Activated CD8-positive, alpha-beta memory T cell treated with anti-CD3 and anti-CD28 coated beads, Interleukin-2, amount 10 ng/mL, durations not matched to agents 7 days and 5 days (primary cell): ENCODE data around the gene AKT3. TPM values are rescaled to one million over a fixed set of nuclear protein-coding genes. Genes with fewer than 3 reads are reported as not detected.

Experiments
- ATAC-seq: fragments of 150-1000 bp; cut with Tn5 transposase; one replicate; pipeline ENCODE4 v1.10.0; 2021; ENCODE audit warnings: moderate library complexity
- CTCF ChIA-PET: fragments of 350-600 bp; sonication (Branson Sonifier 250); formaldehyde crosslinking; loops from one replicate; lab custom pipeline; 2021; ENCODE audit warnings: antibody characterized with exemption; lab: Charles Lee
- DNase-seq: peaks from one replicate; pipeline ENCODE4 v3.0.0-alpha.2; 2020
- H3K27ac Mint-ChIP-seq: one replicate; pipeline ENCODE4 v1.8.0; 2021; ENCODE audit warnings: mild to moderate bottlenecking, mixed read lengths
- H3K27me3 Mint-ChIP-seq: one replicate; pipeline ENCODE4 v1.8.0; 2021; ENCODE audit warnings: mixed read lengths
- H3K36me3 Mint-ChIP-seq: one replicate; pipeline ENCODE4 v1.8.0; 2021; ENCODE audit warnings: mild to moderate bottlenecking, mixed read lengths
- H3K4me1 Mint-ChIP-seq: one replicate; pipeline ENCODE4 v1.8.0; 2021; ENCODE audit warnings: mixed read lengths
- H3K4me3 Mint-ChIP-seq: one replicate; pipeline ENCODE4 v1.8.0; 2021; ENCODE audit warnings: mild to moderate bottlenecking, moderate library complexity, mixed read lengths
- H3K9me3 Mint-ChIP-seq: one replicate; pipeline ENCODE4 v1.8.0; 2022; ENCODE audit warnings: low read depth, mixed read lengths
- total RNA-seq, 2 experiments: library from RNA; stranded (reverse); gene quantifications; one replicate each; pipeline ENCODE4 v1.2.3, GENCODE V29; 2021

The AKT3 gene
- total RNA-seq, 2 experiments from 2014 or later: 40.8 to 42.6 TPM

GRCh38 chr1:243490748-243491686 is 359.0 kb downstream of the AKT3 start:
- Mint-ChIP-seq H3K27me3 (no peaks in the 10 kb centered on the region), H3K27ac (no peak overlapping the region), H3K4me1 (no peaks in the 10 kb centered on the region), H3K4me3 (no peak overlapping the region), H3K9me3 (no peaks in the 10 kb centered on the region), H3K36me3 (peaks cover 5% of the 10 kb centered on the region)
- ATAC-seq (no peak), DNase-seq (no peak)
- CTCF ChIA-PET: no interaction called here

- Mint-ChIP-seq H3K4me3 (no peak overlapping the region), H3K27ac (no peak overlapping the region), H3K9me3 (no peaks in the 10 kb centered on the region), H3K4me1 (no peaks in the 10 kb centered on the region), H3K36me3 (peaks cover 4% of the 10 kb centered on the region), H3K27me3 (no peaks in the 10 kb centered on the region)
- DNase-seq: no peak
- no peak for ATAC-seq
- CTCF ChIA-PET: no interaction called here
Observed at GRCh38 chr1:243489681-243490546, 360.1 kb downstream of the AKT3 start.

GRCh38 chr1:243489158-243489527 is 360.9 kb downstream of the AKT3 start:
- Mint-ChIP-seq H3K36me3 (peaks cover 4% of the 10 kb centered on the region), H3K9me3 (no peaks in the 10 kb centered on the region), H3K27ac (no peak overlapping the region), H3K4me1 (peaks cover 2% of the 10 kb centered on the region), H3K4me3 (no peak overlapping the region), H3K27me3 (no peaks in the 10 kb centered on the region)
- DNase-seq: no peak
- no peak for ATAC-seq
- CTCF ChIA-PET: no interaction called here

- no peak for ATAC-seq
- H3K27ac Mint-ChIP-seq: no peak overlapping the region
- CTCF ChIA-PET: no interaction called here
- no peak for DNase-seq
- peaks cover 3% of the 10 kb centered on the region for H3K36me3 Mint-ChIP-seq
- H3K4me1 Mint-ChIP-seq: peaks cover 3% of the 10 kb centered on the region
- H3K9me3 Mint-ChIP-seq: no peaks in the 10 kb centered on the region
- H3K27me3 Mint-ChIP-seq: no peaks in the 10 kb centered on the region
- no peak overlapping the region for H3K4me3 Mint-ChIP-seq
Observed at GRCh38 chr1:243488459-243489157, 361.4 kb downstream of the AKT3 start.

- Mint-ChIP-seq H3K27ac (no peak overlapping the region), H3K9me3 (no peaks in the 10 kb centered on the region), H3K27me3 (no peaks in the 10 kb centered on the region), H3K4me1 (peaks cover 6% of the 10 kb centered on the region), H3K36me3 (peaks cover under 1% of the 10 kb centered on the region), H3K4me3 (no peak overlapping the region)
- ATAC-seq: peak; percentile 46
- CTCF ChIA-PET: no interaction called here
- DNase-seq: no peak
Observed at GRCh38 chr1:243487649-243488227, 362.3 kb downstream of the AKT3 start.

- H3K36me3 Mint-ChIP-seq: no peaks in the 10 kb centered on the region
- no peak overlapping the region for H3K27ac Mint-ChIP-seq
- H3K9me3 Mint-ChIP-seq: no peaks in the 10 kb centered on the region
- CTCF ChIA-PET: no interaction called here
- H3K4me1 Mint-ChIP-seq: peaks cover 12% of the 10 kb centered on the region
- no peak overlapping the region for H3K4me3 Mint-ChIP-seq
- no peak for ATAC-seq
- no peak for DNase-seq
- no peaks in the 10 kb centered on the region for H3K27me3 Mint-ChIP-seq
Observed at GRCh38 chr1:243487036-243487648, 362.9 kb downstream of the AKT3 start.

GRCh38 chr1:243483952-243484351 is 366.1 kb downstream of the AKT3 start:
- ATAC-seq (no peak), DNase-seq (no peak)
- no peak overlapping the region for H3K27ac Mint-ChIP-seq
- H3K36me3 Mint-ChIP-seq: no peaks in the 10 kb centered on the region
- peak overlapping the region; percentile 75 for H3K4me3 Mint-ChIP-seq
- H3K4me1 Mint-ChIP-seq: peaks cover 25% of the 10 kb centered on the region
- CTCF ChIA-PET: no interaction called here
- no peaks in the 10 kb centered on the region for H3K9me3 Mint-ChIP-seq
- no peaks in the 10 kb centered on the region for H3K27me3 Mint-ChIP-seq

GRCh38 chr1:243483071-243483771 is 366.8 kb downstream of the AKT3 start:
- H3K27ac Mint-ChIP-seq: peak overlapping the region; percentile 56
- no peak for DNase-seq
- CTCF ChIA-PET: no interaction called here

GRCh38 chr1:243482141-243483022 is 367.7 kb downstream of the AKT3 start:
- DNase-seq (peak; percentile 53), ATAC-seq (peak; percentile 37)
- CTCF ChIA-PET: interaction anchor here (0.6 kb wide), 1 partner anchor 23 kb away, joined by 3 read pairs; no protein-coding TSS in a partner anchor
- Mint-ChIP-seq H3K4me1 (peaks cover 25% of the 10 kb centered on the region), H3K27ac (peak overlapping the region; percentile 56), H3K36me3 (no peaks in the 10 kb centered on the region), H3K9me3 (no peaks in the 10 kb centered on the region), H3K4me3 (peak overlapping the region; percentile 75), H3K27me3 (no peaks in the 10 kb centered on the region)

More at GRCh38 chr1:243483071-243483771, 366.8 kb downstream of the AKT3 start:
- Mint-ChIP-seq H3K27me3 (no peaks in the 10 kb centered on the region), H3K4me3 (peak overlapping the region; percentile 75), H3K36me3 (no peaks in the 10 kb centered on the region), H3K4me1 (peaks cover 25% of the 10 kb centered on the region), H3K9me3 (no peaks in the 10 kb centered on the region)
- ATAC-seq: peak; percentile 57

GRCh38 chr1:243481101-243481500 is 368.9 kb downstream of the AKT3 start:
- no peak for DNase-seq
- Mint-ChIP-seq H3K4me1 (peaks cover 25% of the 10 kb centered on the region), H3K9me3 (no peaks in the 10 kb centered on the region), H3K27me3 (no peaks in the 10 kb centered on the region), H3K36me3 (no peaks in the 10 kb centered on the region), H3K4me3 (no peak overlapping the region), H3K27ac (no peak overlapping the region)
- CTCF ChIA-PET: no interaction called here
- no peak for ATAC-seq

GRCh38 chr1:243477731-243478290 is 372.2 kb downstream of the AKT3 start:
- CTCF ChIA-PET: no interaction called here
- Mint-ChIP-seq H3K9me3 (no peaks in the 10 kb centered on the region), H3K27ac (no peak overlapping the region), H3K27me3 (no peaks in the 10 kb centered on the region), H3K4me3 (no peak overlapping the region), H3K36me3 (peaks cover 3% of the 10 kb centered on the region), H3K4me1 (peaks cover 28% of the 10 kb centered on the region)
- DNase-seq: no peak
- no peak for ATAC-seq
